ENCODE results near the gene SAXO2.
"Not testable (repeated sequence)": the region's sequence is repeated elsewhere in the genome, so short reads cannot be mapped to it uniquely, and the experiment has no call there.

Gene SAXO2

DNA sequence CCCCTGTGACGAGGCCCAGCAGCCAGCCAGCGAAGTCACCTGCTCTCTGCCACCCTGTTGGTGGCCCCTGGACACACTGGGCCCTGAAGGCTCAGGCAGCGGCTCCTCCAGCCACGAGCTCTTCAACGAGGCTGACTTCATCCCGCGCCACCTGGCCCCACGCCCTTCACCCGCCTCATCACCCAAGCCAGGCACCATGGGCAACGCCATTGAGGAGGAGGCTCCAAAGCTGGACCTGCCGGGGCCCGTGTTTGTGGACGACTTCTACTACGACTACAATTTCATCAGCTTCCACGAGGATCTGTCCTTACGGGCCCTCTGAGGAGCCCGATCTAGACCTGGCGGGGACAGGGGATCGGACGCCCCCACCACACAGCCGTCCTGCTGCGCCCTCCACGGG, 64.3 kb downstream of the SAXO2 start:
- POLR2A ChIA-PET; CTCF ChIA-PET; DNase-seq (ENCODE audit: extremely low spot score): not testable (repeated sequence)

DNA sequence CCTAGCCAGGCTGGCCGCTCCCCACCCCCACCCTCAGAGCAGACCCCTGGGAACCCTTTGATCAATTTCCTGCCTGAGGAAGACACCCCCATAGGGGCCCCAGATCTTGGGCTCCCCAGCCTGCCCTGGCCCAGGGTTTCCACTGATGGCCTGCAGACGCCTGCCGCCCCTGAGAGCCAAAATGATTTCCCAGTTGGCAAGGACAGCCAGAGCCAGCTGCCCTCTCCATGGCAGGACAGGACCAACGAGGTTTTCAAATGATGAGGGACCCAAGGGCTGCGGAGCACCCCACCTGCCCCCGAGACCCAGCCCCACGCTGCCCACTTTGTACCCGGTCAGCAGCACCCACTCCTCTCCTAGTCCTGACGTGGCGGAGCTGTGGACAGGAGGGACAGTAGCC, 64.8 kb downstream of the SAXO2 start:
- CTCF ChIA-PET; DNase-seq (ENCODE audit: extremely low spot score); POLR2A ChIA-PET: not testable (repeated sequence)

DNA sequence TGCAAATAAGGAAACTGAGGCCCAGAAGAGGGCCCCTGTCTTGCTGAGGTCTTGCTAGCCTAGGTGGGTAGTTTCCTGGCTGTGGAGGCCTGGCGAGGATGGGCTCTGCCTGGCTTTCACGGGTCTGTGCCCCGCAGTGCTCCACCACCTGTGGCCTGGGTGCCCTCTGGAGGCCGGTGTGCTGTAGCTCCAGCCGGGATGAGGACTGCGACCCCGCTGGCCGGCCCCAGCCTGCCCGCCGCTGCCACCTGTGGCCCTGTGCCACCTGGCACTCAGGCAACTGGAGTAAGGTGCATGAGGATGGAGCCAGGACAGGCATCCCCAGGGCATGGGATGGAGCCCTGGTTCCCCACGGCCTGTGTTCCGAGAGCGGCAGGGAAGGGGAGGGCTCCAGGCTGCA, 66.4 kb downstream of the SAXO2 start:
- POLR2A ChIA-PET; DNase-seq (ENCODE audit: extremely low spot score); CTCF ChIA-PET: not testable (repeated sequence)

DNA sequence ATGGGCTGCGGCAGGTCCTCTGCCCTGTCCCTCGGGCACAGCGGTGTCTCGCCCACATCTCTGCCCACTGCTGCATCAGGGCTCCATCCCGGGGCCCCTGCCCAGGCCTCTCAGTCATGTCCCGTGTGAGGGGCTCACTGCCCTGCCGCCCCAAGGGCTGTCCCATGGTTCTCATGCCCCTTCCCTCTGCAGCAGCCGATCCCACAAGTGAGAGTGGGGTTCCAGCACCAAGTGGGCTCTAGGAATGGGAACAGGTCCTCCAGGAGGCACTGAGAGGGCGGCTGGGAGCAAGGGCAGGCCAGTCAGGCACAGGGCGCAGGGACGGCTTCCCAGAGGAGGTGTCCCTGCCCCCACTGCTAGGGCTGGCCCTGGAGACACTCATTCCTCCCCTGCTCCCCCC, 68.3 kb downstream of the SAXO2 start:
- POLR2A ChIA-PET; CTCF ChIA-PET; DNase-seq (ENCODE audit: extremely low spot score): not testable (repeated sequence)

DNA sequence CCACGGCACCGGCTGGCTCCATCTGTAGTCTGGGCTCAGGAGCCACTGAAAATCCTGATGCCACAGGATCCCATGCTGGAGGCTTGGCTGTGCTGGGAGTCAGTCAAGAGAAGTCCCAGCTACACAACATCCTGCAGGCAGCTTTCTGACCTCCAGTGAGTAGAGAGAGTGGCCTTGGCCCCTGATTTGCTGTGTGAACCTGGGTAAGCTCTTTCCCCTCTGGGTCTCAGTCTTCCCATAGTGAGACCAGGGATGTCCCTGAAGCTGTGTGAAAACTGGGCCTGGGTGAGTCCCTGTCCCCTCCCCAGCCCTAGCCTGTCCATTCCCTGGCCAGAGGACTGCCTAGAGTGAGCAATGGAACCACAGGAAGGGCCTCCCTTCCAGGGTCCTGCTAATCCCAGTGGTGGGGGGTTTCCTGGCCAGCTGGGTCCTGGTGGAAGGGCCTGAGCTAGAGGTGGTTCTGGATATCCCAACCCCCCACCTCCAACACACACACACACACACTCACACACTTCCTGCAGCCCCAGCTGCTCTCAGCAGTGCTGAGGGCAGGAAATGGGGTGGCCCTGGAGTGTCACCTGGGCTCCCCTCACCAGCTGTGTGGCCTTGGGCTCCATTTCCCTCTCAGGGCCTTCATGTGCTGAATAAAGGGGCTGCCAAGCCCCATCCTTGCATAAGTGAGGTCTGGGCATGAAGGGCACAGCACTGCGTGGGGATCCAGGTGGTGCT, 69.1 kb downstream of the SAXO2 start:
- DNase-seq (ENCODE audit: extremely low spot score); CTCF ChIA-PET; POLR2A ChIA-PET: not testable (repeated sequence)

DNA sequence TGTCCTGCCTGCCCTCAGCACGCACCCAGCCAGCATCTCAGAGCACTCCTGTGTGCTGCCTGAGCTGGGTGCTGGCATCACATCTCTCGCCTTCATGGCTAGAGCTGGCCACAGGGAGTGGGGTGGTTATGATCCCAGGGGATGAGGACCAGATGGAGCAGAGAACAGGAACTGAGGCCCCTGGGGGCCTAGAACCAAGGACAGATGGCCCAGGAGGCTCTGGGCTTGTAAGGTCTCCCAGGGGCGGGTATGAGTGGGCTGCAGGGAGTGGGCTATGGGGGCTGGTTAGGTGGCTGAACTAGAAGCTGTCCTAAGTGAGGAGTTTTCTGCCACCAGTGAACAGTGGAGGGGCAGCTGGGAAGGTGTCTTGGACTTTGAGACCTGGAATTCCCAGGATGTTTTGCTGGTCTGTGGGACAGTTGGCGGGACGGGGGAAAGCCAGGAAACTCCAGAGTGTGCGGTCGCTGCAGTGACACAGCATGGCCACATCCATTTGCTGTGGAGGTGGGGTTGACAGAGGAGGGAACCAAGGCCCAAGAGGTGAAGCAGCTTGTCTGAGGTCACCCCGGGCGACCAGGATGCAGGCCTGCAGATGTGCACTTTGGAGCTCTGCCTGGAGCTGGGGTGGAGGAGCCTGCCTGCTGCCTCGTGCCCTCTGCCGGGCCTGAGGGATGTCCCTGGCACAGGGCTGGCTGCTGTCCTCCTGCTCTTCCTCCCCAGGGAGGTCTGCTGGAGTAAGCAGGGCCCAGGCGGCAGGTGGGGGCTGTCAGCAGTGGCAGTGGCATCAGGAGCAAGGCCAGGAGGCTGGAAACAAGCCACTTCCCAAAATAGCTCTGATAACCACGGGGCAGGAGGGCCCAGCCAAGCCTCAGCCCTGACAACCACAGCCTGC, 70.3 kb downstream of the SAXO2 start:
- POLR2A ChIA-PET; DNase-seq (ENCODE audit: extremely low spot score); CTCF ChIA-PET: not testable (repeated sequence)

DNA sequence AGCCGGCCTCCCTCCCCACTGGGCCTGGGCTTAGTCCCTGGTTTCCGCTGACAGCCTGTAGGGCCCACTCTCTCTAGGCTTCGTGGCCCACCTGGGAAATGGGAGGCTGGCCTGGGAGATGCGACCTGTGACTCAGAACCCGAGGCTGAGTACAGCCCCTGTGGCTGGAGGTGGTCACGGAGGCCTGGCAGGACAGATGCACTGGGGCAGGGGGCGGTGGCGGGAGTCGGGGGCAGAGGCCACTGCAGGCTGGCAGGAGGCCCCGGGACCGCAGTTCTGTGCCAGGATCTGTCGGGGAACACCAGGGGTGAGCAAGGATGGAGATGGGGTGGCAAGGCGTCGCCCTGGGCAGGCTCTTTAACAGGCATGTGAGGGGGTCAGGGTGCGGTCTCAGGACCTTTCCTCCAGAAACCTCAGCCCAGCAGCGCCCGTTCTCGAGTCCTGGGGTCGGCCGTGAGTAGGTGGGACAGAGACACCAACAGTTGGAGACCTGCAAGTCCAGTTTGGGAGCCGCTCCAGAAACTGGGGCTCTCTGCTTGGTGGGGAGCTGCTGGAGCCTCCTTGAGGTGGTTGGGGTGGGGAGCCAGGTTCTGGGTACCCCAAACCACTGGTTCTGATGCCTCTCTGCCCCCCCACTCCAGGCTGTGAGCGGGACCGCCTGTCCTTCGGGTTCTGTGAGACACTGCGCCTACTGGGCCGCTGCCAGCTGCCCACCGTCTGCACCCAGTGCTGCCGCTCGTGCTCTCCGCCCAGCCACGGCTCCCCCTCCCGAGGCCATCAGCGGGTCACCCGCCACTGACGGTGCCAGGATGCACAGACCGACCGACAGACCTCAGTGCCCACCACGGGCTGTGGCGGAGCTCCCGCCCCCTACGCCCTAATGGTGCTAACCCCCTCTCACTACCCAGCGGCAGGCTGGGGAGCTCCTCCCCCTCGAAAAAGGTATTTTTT, 71.3 kb downstream of the SAXO2 start:
- DNase-seq (ENCODE audit: extremely low spot score); POLR2A ChIA-PET; CTCF ChIA-PET: not testable (repeated sequence)

All from HEK293T (cell line).